NCI-H2029 treated with DMSO at 0.1 percent for 48 hours (cell line): ENCODE measurements around the gene PRG2.

Experiments used
- DNase-seq: peaks from one replicate; lab custom pipeline; 2025; lab: John Stamatoyannopoulos, UW

PRG2 gene

DNA sequence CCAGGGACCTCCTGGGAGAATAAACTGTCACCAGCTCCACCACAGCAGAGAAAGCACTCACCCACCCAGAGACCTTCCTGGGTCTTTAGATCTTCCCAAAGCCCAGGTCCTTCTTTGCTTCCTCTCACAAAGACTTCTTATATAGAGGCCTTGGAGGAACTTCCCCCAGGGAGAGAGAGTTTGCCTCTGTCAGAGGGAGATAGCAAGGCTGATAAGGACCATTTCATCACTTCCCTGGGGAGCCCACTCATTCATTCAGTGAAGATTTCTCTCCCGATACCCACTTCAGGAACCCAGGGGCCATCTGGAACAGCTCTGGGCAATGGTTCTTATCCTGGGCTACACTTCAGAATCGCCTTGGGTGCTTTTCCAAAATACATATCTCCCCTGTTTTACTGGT lies at the start of gene PRG2:
TSS of gene PRG2 (minus strand) at position 116 of the 400 bp plus-strand sequence. CDS start 706 bp downstream, outside the sequence.
- DNase-seq = no peak

GRCh38 chr11:57439786-57440185 lies 49.3 kb upstream of the PRG2 start:
- no peak for DNase-seq

DNA sequence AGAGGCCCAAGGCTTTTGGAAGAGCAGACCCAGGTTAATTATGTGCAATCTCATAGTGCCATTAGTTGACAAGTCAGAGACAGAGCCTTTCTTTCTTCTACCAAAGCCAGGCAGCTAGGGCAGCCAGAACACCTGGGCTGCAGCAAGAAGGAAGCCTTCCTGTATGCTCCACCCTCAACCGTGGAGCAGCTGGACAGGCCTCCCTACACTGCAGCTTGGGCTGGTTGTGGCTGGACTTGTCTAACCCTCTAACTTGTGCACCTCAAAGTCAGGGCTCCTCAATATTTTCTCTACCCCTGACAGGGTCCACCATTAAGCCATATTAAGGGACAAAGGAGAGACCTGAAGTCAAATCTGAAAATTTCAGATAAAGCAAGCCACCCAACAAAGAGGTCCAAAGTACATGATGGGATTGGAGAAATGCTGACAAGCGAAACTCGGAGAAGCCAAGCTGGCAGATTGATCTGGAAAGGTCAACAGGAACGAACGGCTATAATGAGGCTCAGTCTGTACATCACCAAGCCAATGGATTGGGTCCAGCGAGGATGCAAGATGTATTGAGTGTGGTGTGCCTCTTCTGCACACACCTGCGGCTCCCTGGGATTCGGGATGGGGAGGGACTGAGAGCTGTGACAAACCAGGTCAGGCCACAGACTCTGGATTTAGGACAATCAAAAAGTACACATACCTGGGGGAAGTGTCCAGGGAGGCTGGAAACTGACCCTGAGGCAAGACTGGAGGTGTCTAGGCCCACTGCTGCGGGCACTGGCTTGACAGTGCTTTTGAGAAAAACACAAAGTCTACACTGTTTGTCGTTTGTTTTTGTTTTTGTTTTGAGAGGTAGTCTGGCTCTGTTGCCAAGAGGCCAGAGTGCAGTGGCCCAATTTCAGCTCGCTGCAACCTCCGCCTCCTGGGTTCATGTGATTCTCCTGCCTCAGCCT lies 48.2 kb upstream of the PRG2 start:
- DNase-seq = no peak

GRCh38 chr11:57436031-57436430 lies 45.6 kb upstream of the PRG2 start:
- DNase-seq = no peak

- no peak for DNase-seq
These were observed 44.4 kb upstream of the PRG2 start for GRCh38 chr11:57434640-57435546.

DNA sequence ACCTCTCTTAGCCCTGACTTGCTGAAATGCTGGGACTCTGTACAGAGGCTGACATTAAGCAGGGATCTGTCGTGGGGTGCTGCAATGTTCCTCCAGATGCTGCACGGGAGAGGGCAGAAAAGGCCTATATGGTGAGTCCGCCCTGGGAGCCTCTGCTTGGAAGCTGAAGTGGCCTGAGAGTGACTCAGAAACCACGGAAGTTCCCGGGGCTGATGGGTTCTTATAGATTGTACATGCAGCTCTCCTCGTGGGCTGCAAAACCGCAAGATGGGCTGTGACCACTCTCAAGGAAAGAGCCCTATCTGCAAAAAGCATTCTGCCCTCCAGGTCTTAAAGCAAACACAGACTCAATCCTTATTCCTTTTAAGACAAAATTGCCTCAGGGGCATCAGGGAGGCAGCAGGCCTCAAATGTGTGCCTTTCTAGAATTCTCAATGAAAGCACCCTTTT lies 42.3 kb upstream of the PRG2 start:
- no peak for DNase-seq

GRCh38 chr11:57432149-57432561 lies 41.7 kb upstream of the PRG2 start:
- no peak for DNase-seq

- no peak for DNase-seq
These were observed 40.5 kb upstream of the PRG2 start for GRCh38 chr11:57430952-57431351.

- DNase-seq = peak; percentile 79
These were observed 39.5 kb upstream of the PRG2 start for GRCh38 chr11:57429946-57430345.

GRCh38 chr11:57428643-57429042 lies 38.2 kb upstream of the PRG2 start:
- DNase-seq = no peak

DNA sequence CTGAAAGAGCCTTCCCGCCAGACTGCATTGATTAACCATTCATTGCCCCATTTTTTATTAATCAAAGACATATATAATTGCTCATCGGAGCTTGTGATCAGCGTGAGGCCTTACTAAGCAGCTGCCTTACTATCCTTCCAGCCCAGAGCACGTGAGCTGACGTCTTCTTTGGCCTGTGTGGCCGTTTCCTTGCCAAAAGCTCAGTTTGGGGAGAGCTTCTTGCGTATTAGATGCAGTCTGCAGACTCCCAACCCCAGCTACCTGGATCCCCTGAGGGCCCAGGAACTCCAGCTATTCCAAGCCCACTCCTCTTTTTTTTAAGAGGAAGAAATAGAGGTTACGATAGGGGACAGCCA lies 37.3 kb upstream of the PRG2 start:
- DNase-seq = no peak

- peak; percentile 15 for DNase-seq
These were observed 36.7 kb upstream of the PRG2 start, which contains the start of gene SLC43A3 for GRCh38 chr11:57426929-57427726. Gene SLC43A3 (minus strand): TSS chr11:57427121. CDS start chr11:57426172, 949 bp downstream.

- no peak for DNase-seq
These were observed 36.0 kb upstream of the PRG2 start for GRCh38 chr11:57426439-57426928.

GRCh38 chr11:57425565-57426438 lies 35.4 kb upstream of the PRG2 start:
- no peak for DNase-seq

GRCh38 chr11:57424792-57425564 lies 34.5 kb upstream of the PRG2 start:
- no peak for DNase-seq

GRCh38 chr11:57424137-57424791 lies 33.8 kb upstream of the PRG2 start:
- no peak for DNase-seq

DNA sequence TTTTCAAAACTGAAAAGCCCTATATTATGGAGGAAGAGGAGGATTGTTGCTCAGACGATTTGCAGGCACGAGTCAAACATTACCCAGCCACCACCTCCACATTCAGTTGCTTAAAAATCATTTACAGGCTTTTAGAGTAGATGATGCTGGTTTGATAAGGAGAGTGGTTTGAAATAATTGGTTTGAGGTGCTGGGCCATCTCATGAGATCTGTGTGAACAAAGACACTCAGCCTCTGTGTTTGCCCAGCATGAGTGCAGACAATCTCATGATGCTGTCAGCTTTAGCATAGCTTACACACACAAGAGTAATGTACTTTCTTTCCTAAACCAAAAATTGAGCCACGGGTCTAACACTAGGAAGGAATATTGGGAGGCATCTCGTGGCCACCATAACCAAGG lies 32.2 kb upstream of the PRG2 start:
- no peak for DNase-seq

- no peak for DNase-seq
These were observed 31.4 kb upstream of the PRG2 start for GRCh38 chr11:57421805-57422204.

DNA sequence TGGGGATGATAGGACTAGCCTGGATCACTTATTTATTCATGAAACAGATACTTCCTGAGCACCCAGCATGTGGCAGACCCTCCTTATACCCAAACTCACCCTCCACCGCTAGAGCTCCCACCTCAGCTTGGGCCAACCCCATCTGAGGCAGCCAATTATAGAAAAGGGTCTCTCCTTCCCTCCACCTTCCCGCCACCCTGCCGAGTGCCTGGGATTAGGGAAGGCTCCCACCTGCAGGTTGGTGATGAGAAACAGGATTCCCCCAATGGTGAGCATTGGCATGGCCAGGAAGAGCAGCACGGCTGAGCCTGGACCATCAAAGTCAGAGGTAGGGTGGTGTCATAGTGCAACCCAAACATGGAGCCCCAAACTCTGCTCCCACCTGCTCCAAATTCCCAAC lies 30.6 kb upstream of the PRG2 start:
- no peak for DNase-seq
